Peyer's patch (tissue), 4 donors: ENCODE results near the gene KLHDC8A.

Experiments
- POLR2A ChIP-seq, 2 donors: fragments of 450-650 bp; IDR thresholded peaks; one replicate each; pipeline ENCODE4 v1.5.1; 2017; ENCODE audit warnings: antibody characterized with exemption in 2 of 2, mild to moderate bottlenecking in 2 of 2, moderate library complexity in 2 of 2
- TF ChIP-seq, protein P1 (sequence below), 6 experiments: fragments of 450-650 bp in 4 of 6; fragments of 200-600 bp in 2 of 6; sonication (generic) in 1 of 6; IDR thresholded peaks; one replicate each; pipeline ENCODE4 v1.5.1; 2017 to 2019; ENCODE audit warnings: antibody characterized with exemption in 6 of 6, mild to moderate bottlenecking in 3 of 6, moderate library complexity in 1 of 6

DNA sequence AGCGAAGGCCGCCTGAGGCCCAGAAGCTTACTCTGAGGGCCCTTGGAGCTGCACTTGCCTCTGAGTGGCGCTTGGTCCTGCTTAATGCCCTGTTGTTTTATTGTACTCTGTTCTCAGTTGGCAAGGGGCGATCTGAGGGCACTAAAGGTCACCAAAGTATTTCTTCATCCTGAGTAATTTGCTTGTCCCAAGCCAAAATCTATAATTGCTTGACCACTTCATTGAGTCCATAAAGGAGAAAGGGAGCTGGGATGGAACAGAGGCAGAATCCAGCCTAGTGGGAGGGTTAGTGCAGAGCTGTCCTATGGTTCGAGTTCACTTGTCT, 34.8 kb downstream of the KLHDC8A start:
- TF ChIP-seq, protein P1, sequence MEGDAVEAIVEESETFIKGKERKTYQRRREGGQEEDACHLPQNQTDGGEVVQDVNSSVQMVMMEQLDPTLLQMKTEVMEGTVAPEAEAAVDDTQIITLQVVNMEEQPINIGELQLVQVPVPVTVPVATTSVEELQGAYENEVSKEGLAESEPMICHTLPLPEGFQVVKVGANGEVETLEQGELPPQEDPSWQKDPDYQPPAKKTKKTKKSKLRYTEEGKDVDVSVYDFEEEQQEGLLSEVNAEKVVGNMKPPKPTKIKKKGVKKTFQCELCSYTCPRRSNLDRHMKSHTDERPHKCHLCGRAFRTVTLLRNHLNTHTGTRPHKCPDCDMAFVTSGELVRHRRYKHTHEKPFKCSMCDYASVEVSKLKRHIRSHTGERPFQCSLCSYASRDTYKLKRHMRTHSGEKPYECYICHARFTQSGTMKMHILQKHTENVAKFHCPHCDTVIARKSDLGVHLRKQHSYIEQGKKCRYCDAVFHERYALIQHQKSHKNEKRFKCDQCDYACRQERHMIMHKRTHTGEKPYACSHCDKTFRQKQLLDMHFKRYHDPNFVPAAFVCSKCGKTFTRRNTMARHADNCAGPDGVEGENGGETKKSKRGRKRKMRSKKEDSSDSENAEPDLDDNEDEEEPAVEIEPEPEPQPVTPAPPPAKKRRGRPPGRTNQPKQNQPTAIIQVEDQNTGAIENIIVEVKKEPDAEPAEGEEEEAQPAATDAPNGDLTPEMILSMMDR (IDR thresholded peaks at IDR 0.05): no peak
- TF ChIP-seq POLR2A (IDR thresholded peaks at IDR 0.05): no peak
